GM21390 (cell line): Measurements from ENCODE around the gene FZR1.

Experiments used
- ATAC-seq: cut with Tn5 transposase; IDR thresholded peaks from one replicate; pipeline ENCODE4 v1.9.1; 2021; ENCODE audit not compliant: unreplicated experiment

Gene FZR1

GRCh38 chr19:3586707-3587346 is 80.7 kb downstream of the FZR1 start:
- ATAC-seq: no peak
